Activated T-helper 1 cell treated with anti-CD3 and anti-CD28 coated beads, Interleukin-12 subunit alpha, Interleukin-12 subunit beta, Interleukin-2, Interleukin-4 antibody, amounts not matched to agents 30 ng/mL and 10 ng/mL and 1 ng/mL, durations not matched to agents 14 hours and 24 hours and 36 hours (primary cell): Measurements from ENCODE around the gene MYH6. TPM values are rescaled to one million over a fixed set of nuclear protein-coding genes. Genes with fewer than 3 reads are reported as not detected.
"Not testable (repeated sequence)": the region's sequence is repeated elsewhere in the genome, so short reads cannot be mapped to it uniquely, and the experiment has no call there.

Experiments used
- DNase-seq: peaks from one replicate; pipeline ENCODE4 v3.0.0; 2021; ENCODE audit warnings: low spot score
- H3K27ac Mint-ChIP-seq: one replicate; pipeline ENCODE4 v1.8.0; 2021; ENCODE audit warnings: mild to moderate bottlenecking, mixed read lengths
- H3K27me3 Mint-ChIP-seq: one replicate; pipeline ENCODE4 v1.8.0; 2022; ENCODE audit warnings: mild to moderate bottlenecking, moderate library complexity, mixed read lengths; ENCODE audit not compliant: insufficient read depth
- H3K36me3 Mint-ChIP-seq: one replicate; pipeline ENCODE4 v1.8.0; 2021; ENCODE audit warnings: low read depth, mixed read lengths
- H3K4me1 Mint-ChIP-seq: one replicate; pipeline ENCODE4 v1.8.0; 2021; ENCODE audit warnings: low read depth, mixed read lengths
- H3K4me3 Mint-ChIP-seq: one replicate; pipeline ENCODE4 v1.8.0; 2021; ENCODE audit warnings: mild to moderate bottlenecking, moderate library complexity, mixed read lengths
- H3K9me3 Mint-ChIP-seq: one replicate; pipeline ENCODE4 v1.8.0; 2021; ENCODE audit warnings: mixed read lengths
- intact Hi-C: fragments of 100-400 bp; cut with micrococcal nuclease; formaldehyde crosslinking; loops from one replicate; pipeline ENCODE4 v1.15.1; 2024
- total RNA-seq: library from RNA; stranded (reverse); gene quantifications from 2 replicates; pipeline ENCODE4 v1.2.3, GENCODE V29; 2022

Gene MYH6
- total RNA-seq, 1 donor from 2014 or later, result 0.52 TPM

DNA sequence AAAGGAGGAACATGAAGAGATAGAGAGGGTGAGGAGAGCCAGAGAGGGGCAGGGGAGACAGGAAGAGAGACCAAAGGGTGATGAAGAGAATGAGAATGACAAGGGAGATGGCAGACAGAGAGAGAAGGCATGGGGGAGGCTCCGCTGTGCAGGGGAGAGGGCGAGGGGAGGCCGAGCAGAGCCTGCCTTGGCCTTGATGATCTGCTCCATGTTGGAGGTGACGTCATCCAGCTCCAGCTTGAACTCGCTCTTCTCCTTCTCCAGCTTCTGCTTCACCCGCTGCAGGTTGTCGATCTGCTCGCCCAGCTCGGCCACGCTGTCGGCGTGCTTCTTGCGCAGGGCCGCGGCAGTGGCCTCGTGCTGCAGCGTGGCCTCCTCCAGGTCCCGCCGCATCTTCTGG is 18.2 kb downstream of the MYH6 start:
- H3K4me3 Mint-ChIP-seq, H3K4me1 Mint-ChIP-seq, intact Hi-C loops, H3K36me3 Mint-ChIP-seq, H3K27ac Mint-ChIP-seq, DNase-seq, H3K9me3 Mint-ChIP-seq: not testable (repeated sequence)
- H3K27me3 Mint-ChIP-seq, result peaks cover 12% of the 10 kb centered on the region

DNA sequence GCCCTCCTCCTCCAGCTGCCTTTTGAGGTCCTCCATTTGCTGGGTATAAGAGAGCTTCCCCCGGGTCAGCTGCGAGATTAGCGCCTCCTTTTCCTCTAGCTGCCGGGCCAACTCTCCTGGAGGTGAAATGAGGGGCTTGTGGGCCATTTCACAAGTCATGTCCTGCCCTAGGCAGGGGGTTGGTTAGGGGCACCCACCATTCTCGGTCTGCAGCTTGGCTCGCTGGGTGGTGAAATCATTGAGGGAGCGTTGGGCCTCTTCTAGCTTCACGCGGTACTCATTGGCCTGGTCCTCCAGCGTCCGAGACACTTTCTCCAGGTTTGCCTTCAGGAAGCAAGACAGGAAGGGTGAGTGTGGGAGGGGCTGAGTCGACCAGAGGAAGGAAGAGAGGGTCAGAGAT is 18.7 kb downstream of the MYH6 start:
- peaks cover 13% of the 10 kb centered on the region for H3K27me3 Mint-ChIP-seq
- H3K4me3 Mint-ChIP-seq, result no peak overlapping the region
- no peaks in the 10 kb centered on the region for H3K36me3 Mint-ChIP-seq
- H3K9me3 Mint-ChIP-seq, result no peaks in the 10 kb centered on the region
- DNase-seq, result no peak
- intact Hi-C loops, result no loop called here
- no peak overlapping the region for H3K27ac Mint-ChIP-seq
- H3K4me1 Mint-ChIP-seq, result no peaks in the 10 kb centered on the region

DNA sequence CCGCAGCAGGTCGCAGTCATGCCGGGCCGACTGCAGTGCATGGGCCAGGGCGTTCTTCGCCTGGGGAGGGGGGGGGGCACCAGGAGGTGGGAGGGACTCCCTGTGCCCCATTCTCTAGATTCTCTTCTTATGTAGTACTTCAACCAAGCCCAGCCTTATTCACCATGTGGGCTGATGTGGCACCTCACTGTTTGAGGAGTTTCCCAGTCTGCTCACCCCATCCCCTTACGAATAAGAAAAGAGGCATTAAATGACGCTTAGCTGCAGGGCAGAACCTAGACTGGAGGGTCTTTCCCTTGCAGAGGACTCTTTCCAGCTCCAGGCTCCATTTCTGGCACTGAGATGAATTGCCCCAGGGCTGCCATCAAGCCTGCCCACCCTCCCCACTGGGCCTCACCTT is 19.1 kb downstream of the MYH6 start:
- H3K27me3 Mint-ChIP-seq, result peaks cover 14% of the 10 kb centered on the region

DNA sequence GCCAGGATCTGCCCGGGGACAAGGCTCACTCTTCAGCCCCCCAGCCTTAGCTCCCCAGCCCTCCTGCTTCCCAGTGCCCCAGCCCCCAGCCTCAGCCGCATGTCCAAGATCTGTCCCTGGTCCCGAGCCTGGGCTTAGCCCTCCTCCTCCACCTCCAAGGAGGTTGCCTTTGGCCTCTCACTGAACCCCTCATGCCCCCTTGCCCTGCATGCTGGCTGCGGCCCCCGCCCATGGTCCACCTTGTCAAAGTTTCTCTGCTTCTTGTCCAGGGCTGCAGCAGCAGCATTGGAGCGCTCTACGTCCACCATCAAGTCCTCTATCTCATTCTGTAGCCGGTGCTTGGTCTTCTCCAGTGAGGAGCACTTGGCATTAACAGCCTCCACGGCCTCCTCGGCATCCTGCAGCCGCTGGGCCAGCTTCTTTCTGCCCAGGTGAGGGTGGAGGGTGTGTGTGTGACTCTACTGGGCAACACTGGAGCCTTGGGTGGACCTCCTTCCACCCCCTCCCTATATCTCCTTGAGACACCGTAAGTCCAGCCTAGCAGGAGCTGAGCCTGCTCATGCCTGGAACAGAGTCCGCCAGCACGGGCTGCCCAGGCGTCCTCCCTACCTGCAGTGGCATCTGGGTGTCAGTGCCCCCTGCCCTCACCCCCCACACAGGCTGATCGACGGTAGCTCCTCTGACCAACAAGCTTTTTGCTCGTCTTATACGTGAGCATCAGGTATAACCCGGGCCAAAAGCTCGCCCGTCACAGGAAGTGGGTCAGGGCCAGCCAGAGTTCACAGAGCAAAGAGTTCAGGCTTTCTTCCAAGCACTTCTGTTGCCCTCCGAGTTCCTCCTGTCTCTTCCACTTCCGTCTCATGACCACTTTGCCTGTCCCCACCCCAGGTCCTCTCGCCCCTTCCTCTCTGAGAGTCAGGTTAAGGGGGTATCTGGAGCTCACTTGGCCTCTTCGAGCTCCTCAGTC is 19.9 kb downstream of the MYH6 start:
- DNase-seq, result no peak
- no peak overlapping the region for H3K4me3 Mint-ChIP-seq
- intact Hi-C loops, result no loop called here
- no peaks in the 10 kb centered on the region for H3K9me3 Mint-ChIP-seq
- peaks cover 14% of the 10 kb centered on the region for H3K27me3 Mint-ChIP-seq
- H3K27ac Mint-ChIP-seq, result no peak overlapping the region
- H3K36me3 Mint-ChIP-seq, result no peaks in the 10 kb centered on the region
- no peaks in the 10 kb centered on the region for H3K4me1 Mint-ChIP-seq

More for the DNA sequence above, 19.1 kb downstream of the MYH6 start:
- intact Hi-C loops, result no loop called here
- Mint-ChIP-seq H3K36me3 (no peaks in the 10 kb centered on the region), H3K27ac (no peak overlapping the region), H3K9me3 (no peaks in the 10 kb centered on the region), H3K4me1 (no peaks in the 10 kb centered on the region), H3K4me3 (no peak overlapping the region)
- no peak for DNase-seq

DNA sequence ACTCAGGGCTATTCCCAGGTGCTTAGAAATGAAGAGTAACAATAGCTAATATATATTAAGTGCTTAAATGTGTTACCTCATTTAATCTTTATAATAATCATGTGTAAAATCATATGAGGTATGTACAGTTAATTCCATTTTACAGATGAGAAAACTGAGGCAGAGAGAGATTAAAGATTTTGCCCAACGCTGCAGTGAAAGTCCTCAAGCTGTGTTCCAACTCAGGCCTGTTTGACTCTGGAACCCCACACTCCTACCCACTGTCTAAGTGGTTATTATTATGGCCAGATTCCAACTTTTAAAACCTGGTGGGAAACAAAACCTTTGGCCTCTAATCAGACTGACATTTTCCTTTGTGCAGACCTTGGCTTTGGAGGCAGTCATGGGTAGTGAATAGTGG is 21.1 kb downstream of the MYH6 start:
- intact Hi-C loops, result no loop called here
- no peaks in the 10 kb centered on the region for H3K4me1 Mint-ChIP-seq

DNA sequence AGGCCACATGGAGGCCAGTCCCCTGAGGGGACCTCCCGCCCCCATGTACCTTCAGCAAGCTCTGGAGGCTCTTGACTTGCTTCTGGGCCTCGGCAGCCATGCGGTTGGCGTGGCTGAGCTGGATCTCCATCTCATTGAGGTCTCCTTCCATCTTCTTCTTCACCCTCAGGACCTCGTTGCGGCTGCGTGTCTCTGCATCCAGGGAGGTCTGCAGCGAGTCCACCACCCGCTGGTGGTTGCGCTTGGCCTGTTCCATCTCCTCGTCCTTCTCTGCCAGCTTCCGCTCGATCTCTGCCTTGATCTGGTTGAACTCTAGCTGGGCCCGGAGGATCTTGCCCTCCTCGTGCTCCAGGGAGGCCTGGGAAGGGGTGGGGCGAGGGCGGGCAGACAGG is 21.8 kb downstream of the MYH6 start:
- H3K4me3 Mint-ChIP-seq, H3K4me1 Mint-ChIP-seq, intact Hi-C loops, DNase-seq, H3K27me3 Mint-ChIP-seq, H3K27ac Mint-ChIP-seq, H3K9me3 Mint-ChIP-seq, H3K36me3 Mint-ChIP-seq: not testable (repeated sequence)

More for the DNA sequence above, 21.1 kb downstream of the MYH6 start:
- H3K27ac Mint-ChIP-seq, result no peak overlapping the region
- no peak for DNase-seq
- H3K4me3 Mint-ChIP-seq, result no peak overlapping the region
- no peaks in the 10 kb centered on the region for H3K9me3 Mint-ChIP-seq
- H3K27me3 Mint-ChIP-seq, result peaks cover 7% of the 10 kb centered on the region
- no peaks in the 10 kb centered on the region for H3K36me3 Mint-ChIP-seq

DNA sequence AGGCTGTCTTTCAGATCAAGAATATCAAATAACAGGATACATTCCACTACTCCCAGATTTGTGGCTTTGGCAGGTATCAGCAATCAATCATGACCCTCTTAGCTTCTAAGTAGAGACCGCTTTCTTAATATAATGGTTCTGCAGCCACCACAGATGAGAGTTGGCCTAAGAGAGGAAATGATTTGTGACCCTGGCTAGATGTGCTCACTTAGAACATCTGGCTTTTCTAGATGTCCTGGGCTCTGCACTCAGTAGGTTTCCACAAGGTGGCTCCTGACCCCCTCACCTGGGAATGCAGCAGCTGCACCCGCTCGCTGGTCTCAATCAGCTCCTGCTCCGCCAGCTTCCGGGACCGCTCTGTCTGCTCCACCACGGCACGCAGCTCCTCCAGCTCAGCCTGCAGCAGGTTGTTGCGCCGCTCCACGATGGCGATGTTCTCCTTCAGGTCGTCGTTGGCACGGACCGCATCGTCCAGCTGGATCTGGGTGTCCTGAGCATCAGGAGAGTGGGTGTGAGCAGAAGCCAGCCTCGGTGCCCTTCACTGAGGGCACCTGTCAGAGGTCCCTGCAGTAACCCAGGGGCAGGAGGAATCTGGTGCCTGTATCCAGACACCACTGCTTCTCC is 22.3 kb downstream of the MYH6 start:
- no peaks in the 10 kb centered on the region for H3K4me1 Mint-ChIP-seq
- intact Hi-C loops, result no loop called here
- H3K27me3 Mint-ChIP-seq, result peaks cover 7% of the 10 kb centered on the region
- no peak overlapping the region for H3K27ac Mint-ChIP-seq
- H3K4me3 Mint-ChIP-seq, result no peak overlapping the region
- DNase-seq, result no peak
- H3K36me3 Mint-ChIP-seq, result no peaks in the 10 kb centered on the region
- no peaks in the 10 kb centered on the region for H3K9me3 Mint-ChIP-seq

DNA sequence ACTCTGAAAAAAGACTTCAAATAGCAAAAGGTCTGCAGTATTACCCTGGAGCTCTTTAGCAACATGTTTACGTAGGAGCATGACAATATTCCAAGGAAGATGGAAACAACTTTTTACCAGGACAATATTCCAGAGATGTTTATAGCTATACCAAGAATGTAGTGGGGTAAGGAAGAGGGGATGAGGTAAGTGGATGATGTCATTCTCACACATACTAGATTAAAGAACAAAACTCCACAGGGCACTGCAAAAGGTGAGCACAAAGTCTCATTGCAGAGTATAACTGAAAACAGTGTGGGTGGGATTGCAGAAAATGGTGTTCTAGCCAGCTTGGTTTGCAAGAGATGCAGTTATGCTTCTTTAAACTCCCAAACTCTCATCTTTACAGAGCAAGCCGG is 22.8 kb downstream of the MYH6 start:
- Mint-ChIP-seq H3K27me3 (peaks cover 7% of the 10 kb centered on the region), H3K9me3 (no peaks in the 10 kb centered on the region), H3K4me1 (no peaks in the 10 kb centered on the region)

DNA sequence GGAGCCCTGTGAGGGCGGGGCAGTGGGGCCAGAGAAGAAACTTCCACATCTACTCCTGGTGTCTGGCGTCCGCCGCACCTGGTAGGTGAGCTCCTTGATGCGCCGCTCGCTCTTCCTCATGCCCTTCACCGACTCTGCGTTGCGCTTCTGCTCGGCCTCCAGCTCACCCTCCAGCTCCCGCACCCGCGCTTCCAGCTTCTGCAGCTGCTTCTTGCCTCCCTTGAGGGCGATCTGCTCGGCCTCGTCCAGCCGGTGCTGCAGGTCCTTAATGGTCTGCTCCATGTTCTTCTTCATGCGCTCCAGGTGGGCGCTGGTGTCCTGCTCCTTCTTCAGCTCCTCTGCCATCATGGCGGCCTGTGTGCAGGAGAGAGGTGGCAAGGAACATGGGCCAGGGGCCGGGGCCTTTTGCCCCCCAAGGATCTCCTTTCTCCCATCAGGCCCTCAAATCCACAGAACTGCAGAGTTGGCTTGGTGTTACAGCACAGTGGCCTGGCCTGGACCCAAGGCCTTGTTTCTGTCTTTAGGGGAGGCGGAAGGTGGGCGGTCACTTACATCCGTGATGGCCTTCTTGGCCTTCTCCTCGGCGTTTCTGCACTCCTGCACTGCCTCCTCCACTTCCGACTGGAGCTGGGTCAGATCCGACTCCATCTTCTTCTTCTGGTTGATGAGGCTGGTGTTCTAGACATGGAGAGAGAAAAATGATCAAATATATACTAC is 23.6 kb downstream of the MYH6 start:
- Mint-ChIP-seq H3K9me3 (no peaks in the 10 kb centered on the region), H3K36me3 (no peaks in the 10 kb centered on the region), H3K27ac (no peak overlapping the region), H3K4me3 (no peak overlapping the region), H3K4me1 (no peaks in the 10 kb centered on the region), H3K27me3 (peaks cover 7% of the 10 kb centered on the region)
- DNase-seq, result no peak
- intact Hi-C loops, result no loop called here

More for the DNA sequence above, 22.8 kb downstream of the MYH6 start:
- no peak for DNase-seq
- Mint-ChIP-seq H3K27ac (no peak overlapping the region), H3K36me3 (no peaks in the 10 kb centered on the region), H3K4me3 (no peak overlapping the region)
- intact Hi-C loops, result no loop called here

DNA sequence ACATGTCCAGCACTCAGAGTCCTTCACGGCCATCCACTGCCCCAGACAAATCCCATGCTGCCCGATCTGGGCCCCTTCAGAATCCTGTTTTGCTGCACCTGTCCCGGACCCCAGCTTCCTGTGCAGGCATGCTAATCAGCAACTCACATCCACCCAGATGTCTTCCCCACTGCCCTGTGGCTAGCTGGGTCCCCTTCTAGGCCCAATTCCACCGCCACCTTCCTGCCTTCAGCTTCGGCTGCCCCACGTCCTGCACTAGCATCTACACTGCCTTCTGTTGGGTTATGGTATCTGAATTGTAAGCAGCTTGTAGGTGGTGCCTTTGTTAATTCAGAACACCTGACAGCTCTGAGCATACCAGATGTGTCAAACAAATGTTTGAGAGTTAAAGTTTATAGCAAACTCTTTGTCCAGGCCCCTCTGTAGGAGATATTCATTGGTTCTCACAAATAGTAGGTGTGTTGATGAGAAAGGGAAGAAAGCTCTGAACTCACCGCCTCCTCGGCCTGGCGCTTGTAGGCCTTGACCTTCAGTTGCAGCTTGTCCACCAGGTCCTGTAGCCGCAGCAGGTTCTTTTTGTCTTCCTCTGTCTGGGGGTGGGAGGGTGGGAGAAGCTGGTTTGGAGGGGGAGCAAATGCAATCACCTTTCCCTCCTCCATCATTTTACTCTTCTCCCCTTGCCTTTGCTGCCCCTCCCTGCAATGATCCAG is 25.2 kb downstream of the MYH6 start:
- H3K27ac Mint-ChIP-seq, result no peak overlapping the region
- H3K9me3 Mint-ChIP-seq, result no peaks in the 10 kb centered on the region
- intact Hi-C loops, result no loop called here
- H3K4me1 Mint-ChIP-seq, result no peaks in the 10 kb centered on the region
- peaks cover 7% of the 10 kb centered on the region for H3K27me3 Mint-ChIP-seq
- DNase-seq, result no peak
- no peak overlapping the region for H3K4me3 Mint-ChIP-seq
- no peaks in the 10 kb centered on the region for H3K36me3 Mint-ChIP-seq

DNA sequence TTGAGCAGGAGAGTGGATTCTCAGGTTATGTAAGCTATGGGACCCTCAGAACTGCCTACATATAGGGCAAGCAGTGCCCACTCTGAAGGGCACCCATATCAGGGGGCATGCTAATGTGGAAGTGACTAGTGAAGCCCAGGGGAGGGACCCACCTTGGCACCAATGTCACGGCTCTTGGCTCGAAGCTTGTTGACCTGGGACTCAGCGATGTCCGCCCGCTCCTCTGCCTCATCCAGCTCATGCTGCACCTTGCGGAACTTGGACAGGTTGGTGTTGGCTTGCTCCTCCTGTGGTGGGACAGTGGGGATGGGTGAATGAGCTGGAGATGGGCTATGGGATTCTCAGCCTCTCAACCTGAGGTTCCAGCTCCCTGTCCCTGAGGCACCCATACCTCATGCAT is 25.8 kb downstream of the MYH6 start:
- intact Hi-C loops, result no loop called here
- Mint-ChIP-seq H3K36me3 (no peaks in the 10 kb centered on the region), H3K27ac (no peak overlapping the region), H3K9me3 (no peaks in the 10 kb centered on the region), H3K4me1 (no peaks in the 10 kb centered on the region), H3K4me3 (no peak overlapping the region), H3K27me3 (peaks cover 7% of the 10 kb centered on the region)
- no peak for DNase-seq

DNA sequence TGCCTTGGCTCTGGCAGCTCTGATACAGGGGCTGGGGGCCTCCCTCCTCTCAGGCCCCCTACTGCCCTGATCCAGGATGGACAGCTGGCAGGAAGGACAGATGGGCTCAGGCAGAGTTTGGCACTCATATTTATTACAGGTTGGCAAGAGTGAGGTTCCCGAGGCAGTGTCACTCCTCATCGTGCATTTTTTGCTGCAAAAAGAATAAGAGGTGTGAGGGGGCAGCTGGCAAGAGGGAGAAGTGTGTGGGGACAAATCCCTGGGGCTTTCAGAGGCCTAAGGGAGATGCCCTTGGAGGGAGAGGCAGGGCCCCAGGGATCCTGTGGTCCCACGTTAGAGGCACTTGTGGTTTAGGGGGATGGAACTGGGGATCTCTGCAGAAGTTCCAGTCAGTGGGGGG is 26.2 kb downstream of the MYH6 start:
- DNase-seq, result no peak
- Mint-ChIP-seq H3K27me3 (peaks cover 7% of the 10 kb centered on the region), H3K4me3 (no peak overlapping the region), H3K36me3 (no peaks in the 10 kb centered on the region), H3K4me1 (no peaks in the 10 kb centered on the region), H3K27ac (no peak overlapping the region), H3K9me3 (no peaks in the 10 kb centered on the region)
- intact Hi-C loops, result no loop called here
